Coronary artery (tissue), 2 donors: ENCODE data around the gene CCDC195.

Source experiments
- DNase-seq: peaks from one replicate; pipeline ENCODE4 v3.0.0-alpha.2; 2017; ENCODE audit warnings: low spot score
- H3K27ac ChIP-seq, 2 donors: fragments of 200-600 bp; sonication (generic); one replicate each; pipeline ENCODE4 v1.5.1; 2016 to 2019
- H3K4me3 ChIP-seq: fragments of 200-600 bp; sonication (generic); 2 replicates; pipeline ENCODE4 v1.5.1; 2016; ENCODE audit warnings: mild to moderate bottlenecking, moderate library complexity
- TF ChIP-seq, protein P1 (sequence below): fragments of 200-600 bp; sonication (generic); IDR thresholded peaks from one replicate; pipeline ENCODE4 v1.5.1; 2019; ENCODE audit warnings: antibody characterized with exemption

The CCDC195 gene

GRCh38 chr2:224747765-224748164, 31.6 kb upstream of the CCDC195 start:
- no peak for DNase-seq
- TF ChIP-seq, protein P1, sequence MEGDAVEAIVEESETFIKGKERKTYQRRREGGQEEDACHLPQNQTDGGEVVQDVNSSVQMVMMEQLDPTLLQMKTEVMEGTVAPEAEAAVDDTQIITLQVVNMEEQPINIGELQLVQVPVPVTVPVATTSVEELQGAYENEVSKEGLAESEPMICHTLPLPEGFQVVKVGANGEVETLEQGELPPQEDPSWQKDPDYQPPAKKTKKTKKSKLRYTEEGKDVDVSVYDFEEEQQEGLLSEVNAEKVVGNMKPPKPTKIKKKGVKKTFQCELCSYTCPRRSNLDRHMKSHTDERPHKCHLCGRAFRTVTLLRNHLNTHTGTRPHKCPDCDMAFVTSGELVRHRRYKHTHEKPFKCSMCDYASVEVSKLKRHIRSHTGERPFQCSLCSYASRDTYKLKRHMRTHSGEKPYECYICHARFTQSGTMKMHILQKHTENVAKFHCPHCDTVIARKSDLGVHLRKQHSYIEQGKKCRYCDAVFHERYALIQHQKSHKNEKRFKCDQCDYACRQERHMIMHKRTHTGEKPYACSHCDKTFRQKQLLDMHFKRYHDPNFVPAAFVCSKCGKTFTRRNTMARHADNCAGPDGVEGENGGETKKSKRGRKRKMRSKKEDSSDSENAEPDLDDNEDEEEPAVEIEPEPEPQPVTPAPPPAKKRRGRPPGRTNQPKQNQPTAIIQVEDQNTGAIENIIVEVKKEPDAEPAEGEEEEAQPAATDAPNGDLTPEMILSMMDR = no peak
- no peak overlapping the region for H3K27ac ChIP-seq
- H3K4me3 ChIP-seq = no peak overlapping the region

DNA sequence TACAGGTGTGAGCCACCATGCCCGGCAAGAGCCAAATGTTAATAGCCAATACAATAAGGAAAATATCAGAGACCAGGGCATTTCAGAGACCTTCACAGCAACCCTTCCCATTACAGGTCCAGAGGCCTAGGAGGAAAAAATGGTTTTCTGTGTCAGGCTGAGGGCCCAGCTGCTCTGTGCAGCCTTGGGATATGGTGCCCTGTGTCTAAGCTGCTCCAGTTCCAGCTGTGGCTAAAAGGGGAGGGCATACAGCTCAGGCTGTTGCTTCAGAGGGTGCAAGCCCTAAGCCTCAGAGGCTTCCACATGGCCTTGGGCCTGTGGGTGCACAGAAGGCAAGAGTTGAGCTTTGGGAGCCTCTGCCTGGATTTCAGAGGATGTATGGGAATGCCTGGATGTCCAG, 20.1 kb upstream of the CCDC195 start:
- no peak overlapping the region for H3K27ac ChIP-seq
- H3K4me3 ChIP-seq = no peak overlapping the region
- no peak for DNase-seq
- TF ChIP-seq, protein P1 = no peak

- DNase-seq = no peak
- TF ChIP-seq, protein P1 = no peak
- Histone ChIP-seq H3K27ac (no peak overlapping the region), H3K4me3 (no peak overlapping the region)
Measured at GRCh38 chr2:224734949-224735348, 18.8 kb upstream of the CCDC195 start.

DNA sequence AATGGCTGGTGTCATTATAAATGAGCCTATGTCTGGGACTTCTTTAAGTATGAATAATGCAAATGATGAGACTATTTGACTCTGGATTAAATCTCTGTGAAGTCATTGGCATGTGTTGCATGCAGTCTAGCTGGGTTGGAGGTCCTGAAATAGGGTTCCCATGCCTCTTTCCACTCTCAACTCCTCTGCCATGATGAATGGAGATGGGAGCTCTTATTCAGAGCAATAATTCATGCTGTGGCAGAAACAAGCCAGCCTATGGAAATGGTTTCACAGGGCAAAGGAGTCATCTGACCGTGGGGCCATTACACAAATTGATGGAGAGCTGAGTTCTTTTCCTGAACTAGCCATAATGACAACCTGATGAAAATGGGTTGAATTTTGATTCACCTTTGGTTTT, 15.5 kb upstream of the CCDC195 start:
- no peak overlapping the region for H3K4me3 ChIP-seq
- DNase-seq = no peak
- TF ChIP-seq, protein P1 = no peak
- H3K27ac ChIP-seq = no peak overlapping the region

DNA sequence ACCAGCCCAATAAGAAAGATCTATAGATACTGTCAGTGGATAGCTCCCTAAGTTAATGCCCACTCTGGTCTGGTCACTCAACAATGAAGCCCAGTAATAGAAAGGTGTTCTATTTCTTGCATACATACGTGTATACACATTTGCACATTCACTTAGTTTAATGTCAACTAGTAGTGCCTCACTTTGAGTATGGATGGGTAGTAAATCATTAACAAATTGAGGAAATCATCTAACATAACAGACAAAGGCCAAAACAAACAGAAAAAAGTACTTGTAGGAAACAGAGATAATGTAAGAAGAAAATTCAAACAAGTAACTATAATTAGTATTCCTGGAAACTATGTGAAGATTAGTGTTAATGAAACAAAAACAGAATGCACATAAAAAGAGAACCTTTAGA, 13.3 kb upstream of the CCDC195 start:
- H3K4me3 ChIP-seq = no peak overlapping the region
- DNase-seq = no peak
- H3K27ac ChIP-seq = no peak overlapping the region
- TF ChIP-seq, protein P1 = no peak

- Histone ChIP-seq H3K4me3 (no peak overlapping the region), H3K27ac (no peak overlapping the region)
- DNase-seq = no peak
- TF ChIP-seq, protein P1 = no peak
Measured at GRCh38 chr2:224724331-224724730, 8.2 kb upstream of the CCDC195 start.

GRCh38 chr2:224723586-224724217, 7.5 kb upstream of the CCDC195 start:
- Histone ChIP-seq H3K27ac (no peak overlapping the region), H3K4me3 (no peak overlapping the region)
- no peak for DNase-seq
- TF ChIP-seq, protein P1 = no peak
